HG02571 (cell line): ENCODE data around the gene IPCEF1.
"Not testable (repeated sequence)": the region's sequence is repeated elsewhere in the genome, so short reads cannot be mapped to it uniquely, and the experiment has no call there.

Experiments
- ATAC-seq: cut with Tn5 transposase; IDR thresholded peaks from one replicate; pipeline ENCODE4 v1.9.1; 2021; ENCODE audit warnings: mild to moderate bottlenecking, moderate library complexity; ENCODE audit not compliant: unreplicated experiment

Gene IPCEF1

DNA sequence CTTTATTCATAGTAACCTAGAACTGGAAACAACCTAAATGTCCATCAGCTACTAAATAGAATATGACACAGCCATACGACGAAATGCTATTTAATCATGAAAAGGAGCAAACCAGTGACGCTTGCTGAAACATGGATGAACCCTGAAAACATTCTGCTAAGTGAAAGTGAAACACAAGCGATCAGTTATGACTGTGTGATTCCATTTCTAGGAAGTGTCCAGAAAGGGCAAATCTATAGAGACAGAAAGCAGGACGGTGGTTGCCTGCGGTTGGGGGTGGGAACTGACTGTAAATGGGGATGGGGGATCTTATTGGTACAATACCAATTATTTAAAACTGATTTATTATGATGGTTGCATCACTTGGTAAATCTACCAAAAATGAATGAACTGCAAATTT lies 126.8 kb downstream of the IPCEF1 start:
- peak; percentile 60 for ATAC-seq

DNA sequence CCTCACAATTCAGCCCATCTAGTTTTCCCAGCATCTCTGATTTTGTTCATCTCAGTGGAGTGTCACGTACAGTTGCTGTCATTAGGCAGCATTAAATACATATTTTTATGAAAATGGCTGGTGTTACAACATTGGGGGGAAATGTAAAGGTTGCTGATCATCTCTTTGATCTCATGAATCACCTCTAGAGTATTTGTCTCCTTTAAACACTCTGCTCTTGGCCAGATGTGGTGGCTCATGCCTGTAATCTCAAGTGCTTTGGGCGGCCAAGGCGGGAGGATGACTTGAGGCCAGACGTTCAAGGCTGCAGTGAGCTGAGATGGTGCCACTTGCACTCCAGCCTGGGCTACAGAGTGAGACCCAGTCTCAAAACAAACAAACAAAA lies 128.1 kb downstream of the IPCEF1 start:
- no peak for ATAC-seq

DNA sequence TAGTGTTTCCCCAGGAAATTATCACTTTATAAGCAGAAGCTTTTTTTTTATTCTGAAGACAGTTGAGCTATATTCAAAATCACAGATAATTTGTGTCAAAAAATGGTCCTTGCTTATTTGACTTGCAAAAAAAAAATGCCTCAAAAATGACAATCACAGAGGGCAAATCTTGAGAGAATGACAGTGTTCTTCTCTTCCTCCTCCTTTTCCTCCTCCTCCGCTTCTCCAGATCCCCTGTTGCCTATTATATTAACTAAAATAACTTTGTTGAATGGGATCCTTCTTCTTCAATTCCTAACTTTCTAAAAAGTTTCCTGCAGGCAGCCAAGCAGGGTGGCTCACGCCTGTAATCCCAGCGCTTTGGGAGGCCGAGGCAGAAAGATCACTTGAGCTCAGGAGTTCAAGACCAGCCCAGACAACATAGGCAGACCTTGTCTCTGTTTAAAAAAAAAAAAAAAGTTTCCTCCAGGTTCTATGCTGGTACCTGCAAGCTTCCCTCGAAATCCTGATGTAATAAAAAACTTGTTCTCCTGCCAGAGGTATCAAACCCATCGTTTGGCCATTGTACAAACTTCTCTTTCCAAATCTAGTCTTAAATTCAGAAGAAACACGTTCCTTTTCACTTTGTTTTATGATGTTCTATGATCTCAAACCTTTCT lies 128.6 kb downstream of the IPCEF1 start:
- no peak for ATAC-seq

DNA sequence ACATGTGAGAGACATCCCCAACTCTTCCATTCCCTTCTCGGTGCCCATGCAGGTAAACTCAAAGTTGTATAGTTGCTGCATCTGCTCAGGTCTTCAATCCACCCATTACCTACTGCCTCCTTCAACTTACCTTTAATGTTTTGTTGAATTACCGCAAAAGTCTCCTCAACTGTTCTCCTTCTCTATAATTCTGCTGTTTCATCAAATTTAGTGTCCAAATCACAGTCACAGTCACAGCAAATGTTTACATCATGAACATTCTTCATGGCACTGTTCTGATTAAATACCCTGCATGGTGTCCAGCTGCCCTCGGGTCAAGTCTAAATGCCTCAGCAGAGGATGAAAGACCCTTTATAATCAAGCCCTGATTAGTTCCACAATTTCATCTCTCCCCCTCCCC lies 130.1 kb downstream of the IPCEF1 start:
- ATAC-seq = no peak

DNA sequence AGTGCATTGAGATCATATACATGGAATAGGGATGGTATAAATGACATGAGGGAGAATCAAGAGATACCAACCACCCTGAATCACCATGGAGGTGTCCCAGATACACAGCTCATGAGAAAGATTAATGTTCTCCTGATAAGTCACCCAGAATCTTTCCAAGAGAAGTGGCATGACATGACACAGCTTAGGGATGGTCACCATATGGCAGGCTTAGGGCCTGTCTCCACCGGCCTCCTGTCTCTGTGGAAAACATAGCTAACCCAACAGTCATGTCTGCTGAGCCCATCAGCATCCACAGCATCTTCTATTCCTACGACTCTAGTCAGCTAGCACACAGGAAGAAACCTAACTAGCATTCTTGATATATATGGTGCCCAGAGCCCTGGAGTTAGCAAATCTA lies 133.3 kb downstream of the IPCEF1 start:
- ATAC-seq = no peak

DNA sequence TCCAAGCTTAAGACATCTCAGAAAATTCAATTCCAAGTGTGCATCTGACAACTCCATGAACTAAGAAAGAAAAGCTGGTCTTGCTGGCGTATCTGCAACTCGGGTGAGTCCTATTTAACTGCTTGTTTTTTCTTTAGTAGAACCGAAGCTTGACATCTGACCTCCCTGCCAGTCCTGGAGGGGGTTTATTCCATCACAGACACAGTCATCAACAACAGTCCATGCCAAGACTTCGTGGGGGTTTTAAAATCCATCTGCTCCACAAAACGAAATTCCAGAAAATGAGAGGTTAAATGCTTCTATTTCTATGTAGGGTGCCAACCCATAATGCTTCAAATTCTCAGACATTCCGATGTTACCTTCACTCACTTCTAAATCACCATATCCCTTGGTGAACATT lies 133.9 kb downstream of the IPCEF1 start:
- no peak for ATAC-seq

DNA sequence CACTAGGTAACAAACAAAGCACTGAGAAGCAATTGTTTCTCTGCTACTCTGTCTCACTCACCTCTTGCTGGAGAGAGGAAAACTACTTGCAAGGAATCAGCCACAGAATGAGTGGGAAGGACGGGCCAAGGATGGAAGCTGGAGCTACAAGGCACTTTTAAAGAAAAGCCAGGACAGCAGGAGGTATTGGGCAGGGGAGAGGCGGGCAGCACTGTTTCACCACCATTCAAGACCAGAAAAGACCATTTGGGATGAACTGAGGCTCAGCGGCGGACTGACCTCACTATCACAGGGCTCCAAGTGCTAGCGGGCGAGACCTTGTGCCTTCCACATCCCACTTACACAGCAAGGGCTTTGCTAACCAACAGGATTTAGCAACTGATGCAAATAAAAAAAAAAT lies 137.4 kb downstream of the IPCEF1 start:
- no peak for ATAC-seq

DNA sequence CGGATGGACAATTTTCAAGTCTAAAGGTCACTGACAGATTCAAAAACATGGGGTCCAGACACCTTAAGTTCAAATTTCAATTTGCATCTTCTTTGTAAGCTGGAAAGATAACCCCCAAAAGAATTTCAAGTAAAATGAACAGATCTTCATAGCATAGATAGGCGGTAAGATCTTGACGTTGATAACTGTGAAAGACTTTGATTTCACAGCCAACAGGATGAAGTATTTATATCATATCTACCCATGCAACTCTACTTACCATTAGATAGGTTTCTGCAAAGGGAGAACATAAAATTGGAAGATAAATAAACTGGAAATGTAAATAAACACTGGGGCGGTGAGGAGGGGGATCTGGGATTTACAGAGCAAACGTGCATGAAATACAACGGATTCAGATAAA lies 137.8 kb downstream of the IPCEF1 start:
- ATAC-seq = no peak

DNA sequence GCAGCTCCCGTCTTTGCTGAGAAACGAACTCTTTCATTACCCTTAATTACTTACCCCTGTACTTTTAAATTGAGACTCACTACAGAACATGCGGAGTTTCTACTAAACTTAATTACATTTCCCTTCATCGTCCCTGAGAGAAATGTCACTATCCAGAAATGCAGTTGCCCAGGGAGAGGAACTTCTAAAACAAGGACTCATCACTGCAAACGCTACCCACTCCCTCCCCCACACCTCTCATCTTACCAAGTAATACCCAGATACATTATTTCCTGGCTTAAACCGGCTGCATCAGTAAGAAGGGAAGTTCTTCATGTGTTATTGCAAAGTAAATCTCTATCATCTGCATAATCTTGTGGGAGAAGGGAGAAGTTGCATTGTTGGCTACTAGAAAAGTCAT lies 138.3 kb downstream of the IPCEF1 start:
- ATAC-seq = no peak

DNA sequence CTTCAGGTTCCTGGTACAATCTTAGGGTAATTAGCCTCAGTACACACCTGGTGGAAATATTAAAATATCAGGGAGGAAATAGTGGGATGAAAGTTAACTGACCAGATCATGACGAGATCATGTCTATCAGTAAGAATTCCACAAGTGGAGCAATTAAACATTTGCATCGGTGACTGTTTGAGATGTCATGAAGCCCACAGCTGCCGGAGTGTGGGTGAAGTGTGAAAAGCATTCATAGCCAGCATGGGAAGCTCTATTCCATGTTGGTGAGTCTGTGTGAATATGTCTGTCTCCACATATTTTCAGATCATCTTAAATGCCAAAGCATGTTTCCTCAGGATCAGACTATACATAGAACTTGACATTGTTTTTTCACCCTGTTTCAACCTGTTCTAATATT lies 142.8 kb downstream of the IPCEF1 start:
- ATAC-seq = no peak

DNA sequence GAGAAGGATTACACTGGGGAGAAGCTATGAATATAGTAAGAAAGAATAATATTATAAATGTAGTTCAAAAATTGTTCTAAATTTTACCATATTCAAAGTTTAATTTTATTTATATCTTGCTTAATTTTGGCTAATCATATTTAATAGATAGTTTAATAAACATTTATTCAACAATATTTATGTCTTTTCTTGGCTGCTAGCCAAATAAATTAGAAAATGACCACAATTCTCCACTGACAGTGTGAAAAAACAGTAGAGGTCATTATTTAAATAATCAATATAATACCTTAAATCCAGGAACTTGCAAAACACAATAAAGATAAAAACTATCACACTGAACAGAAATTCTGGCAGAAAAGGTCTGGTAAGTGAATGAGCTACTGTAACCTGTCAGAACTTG lies 145.9 kb downstream of the IPCEF1 start:
- ATAC-seq = no peak

DNA sequence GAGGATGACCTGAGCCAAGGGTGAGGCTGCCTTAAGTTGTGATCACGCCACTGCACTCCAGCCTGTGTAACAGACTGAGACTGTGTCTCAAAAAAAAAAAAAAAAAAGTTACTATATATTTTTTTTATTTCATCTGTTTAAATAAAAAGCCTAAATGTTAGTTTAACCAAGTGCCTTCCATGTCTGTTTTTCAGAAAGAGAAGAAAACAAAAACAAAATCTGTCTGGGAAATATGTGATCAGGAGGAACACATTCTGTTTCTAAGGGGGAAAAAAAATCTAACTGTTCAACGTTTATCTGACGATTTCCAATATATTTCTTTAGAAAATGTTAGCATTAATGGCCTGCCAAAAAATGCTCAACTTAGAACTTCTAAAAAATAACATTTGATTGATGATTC lies 147.0 kb downstream of the IPCEF1 start:
- no peak for ATAC-seq

DNA sequence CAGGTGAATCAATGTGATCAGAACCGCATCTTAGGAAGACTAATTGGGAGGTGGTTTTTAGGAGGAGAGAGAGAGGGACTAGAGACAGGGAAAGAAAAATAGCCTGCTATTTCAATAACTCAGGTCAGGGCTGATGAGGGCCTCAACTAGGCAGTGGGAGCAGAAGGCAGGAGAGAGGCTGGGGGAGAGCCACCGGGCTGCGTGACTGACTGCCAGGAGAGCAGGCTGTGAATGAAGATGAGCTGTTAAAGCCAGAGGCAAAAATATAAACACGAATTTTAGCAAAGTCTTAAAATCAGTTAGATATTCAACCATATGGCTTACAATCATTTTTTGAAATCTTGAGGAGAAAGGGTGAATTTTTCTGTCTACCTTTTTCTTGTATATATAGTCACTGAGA lies 149.6 kb downstream of the IPCEF1 start:
- no peak for ATAC-seq

DNA sequence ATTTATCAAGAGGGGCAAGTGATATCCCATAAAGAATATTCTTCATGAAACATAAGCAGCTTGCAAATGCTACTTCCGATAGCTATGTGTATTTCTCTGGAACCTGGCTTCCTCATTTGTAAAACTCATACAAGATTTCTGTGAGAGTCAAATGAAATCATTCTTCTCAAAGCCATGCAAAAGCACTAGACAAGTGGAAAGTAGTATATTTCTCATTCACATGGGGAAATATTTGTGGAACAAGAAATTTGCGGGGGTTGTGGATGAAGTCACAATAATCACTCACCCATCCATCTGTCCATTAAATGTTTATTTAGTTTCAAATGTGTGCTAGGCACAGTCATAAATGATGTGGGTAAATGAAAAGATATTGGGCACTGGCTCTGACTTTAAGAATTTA lies 150.5 kb downstream of the IPCEF1 start:
- ATAC-seq = no peak

DNA sequence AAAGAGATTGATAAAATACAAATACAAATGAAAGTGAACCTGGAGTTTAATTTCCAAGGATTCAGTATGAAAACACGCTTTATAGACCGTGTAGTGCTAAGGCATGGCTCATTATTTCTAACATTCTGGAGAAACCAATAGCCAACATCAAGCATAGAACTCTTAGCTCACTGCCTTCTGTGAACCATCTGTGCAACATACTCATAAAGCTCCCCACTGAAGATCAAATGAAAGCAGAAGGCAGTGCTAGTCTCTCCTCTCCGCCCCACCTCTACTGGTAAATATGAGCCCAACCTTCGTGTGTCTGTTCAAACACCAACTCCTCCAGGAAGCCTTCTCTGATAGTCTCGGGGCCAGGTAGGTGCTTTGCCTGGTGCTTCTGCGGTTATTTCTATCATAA lies 153.6 kb downstream of the IPCEF1 start:
- ATAC-seq = no peak

DNA sequence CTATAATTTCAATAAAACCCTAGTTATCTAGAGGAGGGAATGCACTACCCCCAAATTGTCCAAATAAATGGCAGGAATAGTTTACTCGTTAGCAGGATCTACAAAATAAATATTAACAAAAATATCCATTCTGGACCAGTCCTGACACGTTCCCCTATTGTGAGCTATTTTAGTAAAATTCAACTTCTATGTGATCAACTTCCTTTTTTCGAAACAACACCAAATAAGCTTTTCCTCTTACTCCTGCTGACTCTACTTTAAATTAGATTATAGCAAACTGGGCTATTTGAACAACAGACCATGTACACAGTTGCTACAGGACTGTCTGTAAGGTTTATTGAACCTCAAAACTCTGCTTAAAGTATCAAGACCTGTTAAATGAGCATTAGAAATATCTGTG lies 154.3 kb downstream of the IPCEF1 start:
- no peak for ATAC-seq

DNA sequence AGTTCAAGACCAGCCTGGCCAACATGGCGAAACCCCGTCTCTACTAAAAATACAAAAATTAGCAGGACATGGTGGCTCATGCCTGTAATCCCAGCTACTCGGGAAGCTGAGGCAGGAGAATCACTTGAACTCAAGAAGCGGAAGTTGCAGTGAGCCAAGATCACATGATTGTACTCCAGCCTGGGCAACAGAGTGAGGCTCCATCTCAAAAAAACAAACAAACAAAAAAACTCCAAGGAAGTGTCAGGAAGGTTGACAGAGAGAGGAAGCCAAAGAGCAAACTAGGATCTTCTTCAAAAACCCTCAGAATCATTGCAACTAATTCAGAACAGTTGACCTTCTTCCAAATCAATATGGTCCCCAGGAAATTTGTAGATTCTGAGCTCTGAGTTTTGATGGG lies 154.9 kb downstream of the IPCEF1 start:
- ATAC-seq = not testable (repeated sequence)

DNA sequence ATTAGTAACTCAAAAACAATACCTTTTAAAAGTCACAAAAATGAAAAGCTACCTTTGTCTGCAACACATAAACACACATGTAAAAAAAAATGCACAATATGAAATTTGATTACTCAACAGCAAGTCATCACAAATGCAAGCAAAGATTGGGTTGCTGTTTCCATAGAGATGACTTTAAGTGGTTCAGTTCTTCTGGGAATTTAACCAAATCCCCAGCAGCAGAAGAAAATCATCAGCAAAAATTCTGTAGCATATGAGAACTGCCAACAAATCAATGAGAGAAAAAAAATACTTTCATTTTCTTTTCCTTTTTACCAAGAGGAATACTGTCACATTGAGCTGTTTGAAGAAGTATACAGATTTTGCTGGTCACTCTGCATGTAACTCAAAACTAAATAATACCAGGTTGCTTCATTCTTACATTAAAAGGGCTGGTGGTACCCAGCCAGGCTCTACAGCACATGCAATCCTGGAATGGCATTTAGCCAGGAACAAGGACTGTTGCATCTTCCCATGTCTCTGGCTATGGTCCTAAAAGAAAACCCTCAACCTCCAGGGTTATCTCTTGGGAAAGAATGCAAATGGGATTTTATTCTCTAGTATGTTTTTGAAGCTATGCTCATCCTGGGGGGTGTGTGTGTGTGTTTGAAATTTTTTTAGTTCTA lies 159.3 kb downstream of the IPCEF1 start:
- ATAC-seq = no peak

DNA sequence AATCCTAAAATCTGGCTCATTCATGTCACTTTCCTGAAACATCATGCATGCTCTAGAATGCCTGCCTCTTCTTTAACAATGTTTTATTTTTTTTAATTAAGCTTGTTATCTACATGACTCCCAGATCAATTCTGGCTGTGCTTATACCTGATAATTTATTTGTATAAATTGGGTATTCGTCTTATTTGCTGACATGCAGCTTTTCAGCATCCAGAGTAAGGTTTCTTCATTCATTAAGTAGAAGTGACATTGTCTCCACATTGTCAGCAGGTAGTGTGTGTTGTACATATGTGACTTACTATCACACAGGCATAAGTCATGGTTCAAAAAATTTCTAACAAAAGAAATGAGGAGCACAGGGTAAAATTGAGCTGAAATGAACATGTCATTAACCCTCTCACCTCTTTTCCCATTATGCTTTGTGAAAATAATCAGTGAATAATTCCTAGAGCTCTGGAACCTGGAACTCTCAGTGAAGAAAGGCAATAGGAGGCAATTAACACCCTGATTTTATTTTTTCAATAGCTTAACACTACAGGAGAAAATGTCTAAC lies 160.2 kb downstream of the IPCEF1 start:
- ATAC-seq = no peak

DNA sequence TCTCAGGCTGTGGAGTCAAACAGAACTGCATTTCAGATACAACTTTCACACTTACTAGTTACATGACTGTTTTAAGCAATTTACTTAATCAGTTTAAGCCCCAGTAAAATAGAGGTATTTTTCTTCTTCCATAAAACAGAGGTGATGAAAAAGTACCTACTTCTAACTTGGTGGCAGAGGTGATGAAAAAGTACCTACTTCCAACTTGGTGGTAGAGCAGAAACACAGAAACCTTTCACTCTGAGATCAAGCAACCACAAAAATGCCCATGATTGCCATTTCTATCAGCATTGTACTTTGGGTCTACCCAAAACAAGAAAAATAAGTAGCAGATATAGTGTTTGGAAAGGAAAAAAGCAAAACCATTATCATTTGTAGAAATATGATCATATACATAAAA lies 168.9 kb downstream of the IPCEF1 start:
- ATAC-seq = no peak

DNA sequence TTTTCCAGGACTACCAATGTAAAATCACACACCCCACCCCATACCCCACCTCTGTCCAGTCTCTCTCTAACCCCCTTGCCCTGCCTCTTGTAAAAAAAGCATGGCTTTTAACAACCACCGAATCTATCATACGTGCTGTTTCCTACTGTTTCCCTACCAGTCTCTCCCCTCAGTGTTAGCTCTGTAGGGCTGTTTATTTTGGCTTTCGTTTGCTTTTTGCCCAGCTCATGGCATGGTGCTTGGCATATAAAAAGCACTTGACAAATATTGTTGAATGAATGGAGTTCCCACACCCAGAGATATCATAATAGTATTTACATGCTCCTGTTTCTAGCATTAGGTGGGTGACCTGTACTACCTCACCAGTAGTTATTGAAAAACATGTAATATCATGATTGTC lies 169.4 kb downstream of the IPCEF1 start:
- ATAC-seq = no peak

DNA sequence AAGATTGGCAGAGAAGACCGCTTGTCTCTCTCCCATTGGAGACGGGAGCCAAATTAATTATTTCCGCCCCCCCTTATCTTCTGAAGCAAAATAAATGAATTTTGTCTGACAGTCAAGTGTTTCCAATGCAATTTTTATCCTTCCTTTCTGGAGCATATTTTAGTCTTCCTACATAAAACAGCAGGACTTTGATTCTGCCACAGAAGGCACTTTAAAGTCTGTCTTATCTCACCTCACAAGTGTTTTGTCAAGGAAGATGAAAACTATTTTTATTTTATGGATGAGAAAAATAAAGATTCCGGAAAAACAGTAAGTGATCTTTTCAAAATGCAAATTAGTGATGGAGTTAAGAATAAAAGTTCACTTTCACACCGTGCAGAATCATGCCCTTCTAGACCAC lies 177.2 kb downstream of the IPCEF1 start:
- no peak for ATAC-seq

DNA sequence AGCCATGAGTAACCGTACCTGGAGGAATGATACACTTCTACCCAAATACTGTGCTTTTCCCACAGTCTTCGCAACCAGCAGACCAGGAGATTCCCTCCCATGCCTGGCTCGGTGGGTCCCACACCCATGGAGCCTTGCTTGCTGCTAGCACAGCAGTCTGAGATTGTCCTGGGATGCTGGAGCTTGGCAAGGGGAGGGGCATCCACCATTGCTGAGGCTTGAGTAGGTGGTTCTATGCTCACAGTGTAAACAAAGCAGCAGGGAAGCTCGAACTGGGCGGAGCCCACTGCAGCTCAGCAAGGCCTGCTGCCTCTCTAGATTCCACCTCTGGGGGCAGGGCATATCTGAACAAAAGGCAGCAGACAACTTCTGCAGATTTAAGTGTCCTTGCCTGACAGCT lies 184.2 kb downstream of the IPCEF1 start:
- not testable (repeated sequence) for ATAC-seq
